ENCODE results near the gene WFIKKN1. TPM values are rescaled to one million over a fixed set of nuclear protein-coding genes. Genes with fewer than 3 reads are reported as not detected.

Gene WFIKKN1
- total and polyA plus RNA-seq, 2 of the 13 experiments (the other 11 are each of a cell fraction or from before 2014, with no cell fraction given): 1.7 to 4.9 TPM

GRCh38 chr16:642189-643049, 11.6 kb downstream of the WFIKKN1 start (continued):
- TF ChIP-seq GMEB1 (CRISPR knock-in tag; IDR thresholded peaks at IDR 0.05; ENCODE audit: borderline replicate concordance) (no peak; the same call in none of the 2 replicates), ZNF883 (CRISPR knock-in tag; IDR thresholded peaks at IDR 0.05; ENCODE audit: not compliant biosample characterization) (no peak), GATA4 (IDR thresholded peaks at IDR 0.05; ENCODE audit: borderline replicate concordance, low read depth) (no peak), MYPOP (CRISPR knock-in tag; IDR thresholded peaks at IDR 0.05) (0 out of 2 replicates have a peak, but pooled peaks have one; percentile 47), U2AF1 (optimal IDR thresholded peaks at IDR 0.05; ENCODE audit: low read depth, low read length) (no peak), ZNF263 (CRISPR knock-in tag; IDR thresholded peaks at IDR 0.05) (no peak), PCBP1 (IDR thresholded peaks at IDR 0.05; ENCODE audit: borderline replicate concordance, low read depth, low read length) (0 out of 2 replicates have a peak, but pooled peaks have one; percentile 66), ZNF335 (CRISPR knock-in tag; IDR thresholded peaks at IDR 0.05) (no peak), PRMT3 (CRISPR knock-in tag; IDR thresholded peaks at IDR 0.05; ENCODE audit: borderline replicate concordance, low read depth) (0 out of 2 replicates have a peak, but pooled peaks have one; percentile 57), SETDB1 (CRISPR knock-in tag; IDR thresholded peaks at IDR 0.05; ENCODE audit: borderline replicate concordance) (no peak), KAT7 (CRISPR knock-in tag; IDR thresholded peaks at IDR 0.05; ENCODE audit: borderline replicate concordance) (peak; percentile 79; the same call in 1 of the 2 replicates), SAFB2 (CRISPR knock-in tag; IDR thresholded peaks at IDR 0.05; ENCODE audit: borderline replicate concordance, low read depth) (no peak), HOXD1 (CRISPR knock-in tag; IDR thresholded peaks at IDR 0.05) (no peak), NFIC (IDR thresholded peaks at IDR 0.05; ENCODE audit: low read length) (no peak), SKI (IDR thresholded peaks at IDR 0.05; ENCODE audit: partially characterized antibody) (no peak), RARA (CRISPR knock-in tag; IDR thresholded peaks at IDR 0.05) (peak; percentile 72), ZNF879 (CRISPR knock-in tag; IDR thresholded peaks at IDR 0.05) (no peak), ONECUT2 (CRISPR knock-in tag; IDR thresholded peaks at IDR 0.05) (no peak)
- TF ChIP-seq, protein P1, sequence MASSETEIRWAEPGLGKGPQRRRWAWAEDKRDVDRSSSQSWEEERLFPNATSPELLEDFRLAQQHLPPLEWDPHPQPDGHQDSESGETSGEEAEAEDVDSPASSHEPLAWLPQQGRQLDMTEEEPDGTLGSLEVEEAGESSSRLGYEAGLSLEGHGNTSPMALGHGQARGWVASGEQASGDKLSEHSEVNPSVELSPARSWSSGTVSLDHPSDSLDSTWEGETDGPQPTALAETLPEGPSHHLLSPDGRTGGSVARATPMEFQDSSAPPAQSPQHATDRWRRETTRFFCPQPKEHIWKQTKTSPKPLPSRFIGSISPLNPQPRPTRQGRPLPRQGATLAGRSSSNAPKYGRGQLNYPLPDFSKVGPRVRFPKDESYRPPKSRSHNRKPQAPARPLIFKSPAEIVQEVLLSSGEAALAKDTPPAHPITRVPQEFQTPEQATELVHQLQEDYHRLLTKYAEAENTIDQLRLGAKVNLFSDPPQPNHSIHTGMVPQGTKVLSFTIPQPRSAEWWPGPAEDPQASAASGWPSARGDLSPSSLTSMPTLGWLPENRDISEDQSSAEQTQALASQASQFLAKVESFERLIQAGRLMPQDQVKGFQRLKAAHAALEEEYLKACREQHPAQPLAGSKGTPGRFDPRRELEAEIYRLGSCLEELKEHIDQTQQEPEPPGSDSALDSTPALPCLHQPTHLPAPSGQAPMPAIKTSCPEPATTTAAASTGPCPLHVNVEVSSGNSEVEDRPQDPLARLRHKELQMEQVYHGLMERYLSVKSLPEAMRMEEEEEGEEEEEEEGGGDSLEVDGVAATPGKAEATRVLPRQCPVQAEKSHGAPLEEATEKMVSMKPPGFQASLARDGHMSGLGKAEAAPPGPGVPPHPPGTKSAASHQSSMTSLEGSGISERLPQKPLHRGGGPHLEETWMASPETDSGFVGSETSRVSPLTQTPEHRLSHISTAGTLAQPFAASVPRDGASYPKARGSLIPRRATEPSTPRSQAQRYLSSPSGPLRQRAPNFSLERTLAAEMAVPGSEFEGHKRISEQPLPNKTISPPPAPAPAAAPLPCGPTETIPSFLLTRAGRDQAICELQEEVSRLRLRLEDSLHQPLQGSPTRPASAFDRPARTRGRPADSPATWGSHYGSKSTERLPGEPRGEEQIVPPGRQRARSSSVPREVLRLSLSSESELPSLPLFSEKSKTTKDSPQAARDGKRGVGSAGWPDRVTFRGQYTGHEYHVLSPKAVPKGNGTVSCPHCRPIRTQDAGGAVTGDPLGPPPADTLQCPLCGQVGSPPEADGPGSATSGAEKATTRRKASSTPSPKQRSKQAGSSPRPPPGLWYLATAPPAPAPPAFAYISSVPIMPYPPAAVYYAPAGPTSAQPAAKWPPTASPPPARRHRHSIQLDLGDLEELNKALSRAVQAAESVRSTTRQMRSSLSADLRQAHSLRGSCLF (CRISPR knock-in tag; IDR thresholded peaks at IDR 0.05; ENCODE audit: borderline replicate concordance): no peak
